ENCODE measurements around the gene MXD4.
"Not testable (repeated sequence)": the region's sequence is repeated elsewhere in the genome, so short reads cannot be mapped to it uniquely, and the experiment has no call there.

MXD4 gene

DNA sequence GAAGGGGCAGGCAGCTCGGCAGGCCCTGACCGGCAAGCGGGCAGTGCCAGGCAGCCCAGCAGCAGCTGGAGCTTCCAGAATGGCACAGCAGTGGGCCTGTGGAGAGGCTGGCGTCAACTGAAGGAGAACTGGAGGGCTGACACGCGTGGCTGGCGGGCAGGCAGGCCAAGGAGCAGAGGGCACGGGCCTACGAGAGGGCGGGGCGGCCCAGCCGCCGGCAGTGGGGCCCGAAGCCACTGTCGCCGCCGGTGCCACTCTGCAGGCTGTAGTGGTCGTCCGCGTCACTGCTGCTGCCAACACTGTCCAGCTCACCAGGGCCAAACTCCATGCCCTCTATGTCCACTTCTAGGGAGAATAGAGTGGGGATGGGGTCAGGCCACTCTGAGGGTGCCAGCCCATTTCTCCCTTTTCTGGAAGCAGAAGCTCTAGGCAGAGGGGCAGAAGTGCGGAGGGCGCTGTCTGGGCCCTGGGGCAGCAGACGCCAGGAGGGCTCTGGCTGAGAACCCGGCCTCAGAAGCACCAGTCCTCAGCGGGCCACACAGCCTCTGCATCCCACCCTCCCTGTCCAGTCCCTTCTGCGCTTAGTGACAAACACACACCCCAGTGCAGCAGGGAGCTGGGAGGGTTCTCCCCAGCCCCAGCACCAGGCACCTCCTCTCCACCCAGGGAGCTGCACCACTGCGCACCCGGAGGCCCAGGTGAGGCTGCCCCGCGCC lies 11.4 kb downstream of the MXD4 start:
- no peak for DNase-seq (ENCODE audit: low read depth, low spot score)

- DNase-seq (ENCODE audit: low read depth, low spot score), result no peak
Observed at GRCh38 chr4:2249526-2250356, 12.2 kb downstream of the MXD4 start.

GRCh38 chr4:2248821-2249261 lies 13.1 kb downstream of the MXD4 start:
- no peak for DNase-seq (ENCODE audit: low read depth, low spot score)

GRCh38 chr4:2248044-2248780 lies 13.7 kb downstream of the MXD4 start:
- DNase-seq (ENCODE audit: low read depth, low spot score), result no peak

DNA sequence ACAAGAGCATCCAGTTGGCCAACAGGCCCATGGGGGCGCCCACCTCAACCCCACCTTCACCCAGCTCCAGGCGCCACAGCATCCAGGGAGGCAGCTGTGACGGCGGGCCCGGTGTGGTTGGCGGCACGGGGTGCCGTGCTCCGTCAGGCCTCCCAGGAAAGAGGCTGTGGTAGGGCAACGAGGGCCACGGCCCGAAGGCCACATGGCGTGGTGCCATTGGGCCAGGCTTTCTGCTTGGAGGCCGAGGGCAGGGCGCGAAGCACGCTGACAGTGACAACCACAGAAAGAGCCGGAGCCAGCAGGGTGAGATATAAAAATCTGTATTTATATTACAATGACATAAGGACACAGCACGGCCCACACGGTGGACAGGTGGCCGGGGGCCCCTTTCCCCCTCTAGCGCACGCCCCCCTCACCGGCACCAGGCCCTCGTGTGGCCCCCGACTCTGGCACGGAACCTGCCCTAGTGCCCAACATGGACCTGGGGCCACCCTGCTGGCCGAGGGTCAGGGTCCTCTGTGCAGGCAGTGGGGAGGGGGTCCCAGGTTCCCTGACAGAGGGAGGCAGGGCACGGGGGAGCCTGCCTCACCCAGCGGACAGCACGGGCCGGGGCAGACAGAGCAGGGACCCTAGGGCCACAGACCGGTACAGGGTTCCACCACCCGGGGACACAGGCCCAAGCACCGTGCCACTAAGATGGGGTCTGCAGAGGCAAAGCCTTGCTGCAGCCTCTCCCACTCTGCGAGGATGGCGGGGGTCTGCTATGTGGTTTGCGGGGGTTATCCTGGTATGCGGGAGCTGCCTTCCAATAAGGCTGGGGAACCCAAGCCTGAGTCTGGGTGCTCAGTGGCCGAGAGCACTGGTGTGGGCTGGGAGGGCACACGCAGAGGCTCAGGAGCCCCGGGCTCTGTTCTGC lies 14.5 kb downstream of the MXD4 start:
- DNase-seq (ENCODE audit: low read depth, low spot score), result no peak

- no peak for DNase-seq (ENCODE audit: low read depth, low spot score)
Observed at GRCh38 chr4:2246384-2247127, 15.4 kb downstream of the MXD4 start.

- DNase-seq (ENCODE audit: low read depth, low spot score), result no peak
Observed at GRCh38 chr4:2245787-2246275, 16.1 kb downstream of the MXD4 start.

DNA sequence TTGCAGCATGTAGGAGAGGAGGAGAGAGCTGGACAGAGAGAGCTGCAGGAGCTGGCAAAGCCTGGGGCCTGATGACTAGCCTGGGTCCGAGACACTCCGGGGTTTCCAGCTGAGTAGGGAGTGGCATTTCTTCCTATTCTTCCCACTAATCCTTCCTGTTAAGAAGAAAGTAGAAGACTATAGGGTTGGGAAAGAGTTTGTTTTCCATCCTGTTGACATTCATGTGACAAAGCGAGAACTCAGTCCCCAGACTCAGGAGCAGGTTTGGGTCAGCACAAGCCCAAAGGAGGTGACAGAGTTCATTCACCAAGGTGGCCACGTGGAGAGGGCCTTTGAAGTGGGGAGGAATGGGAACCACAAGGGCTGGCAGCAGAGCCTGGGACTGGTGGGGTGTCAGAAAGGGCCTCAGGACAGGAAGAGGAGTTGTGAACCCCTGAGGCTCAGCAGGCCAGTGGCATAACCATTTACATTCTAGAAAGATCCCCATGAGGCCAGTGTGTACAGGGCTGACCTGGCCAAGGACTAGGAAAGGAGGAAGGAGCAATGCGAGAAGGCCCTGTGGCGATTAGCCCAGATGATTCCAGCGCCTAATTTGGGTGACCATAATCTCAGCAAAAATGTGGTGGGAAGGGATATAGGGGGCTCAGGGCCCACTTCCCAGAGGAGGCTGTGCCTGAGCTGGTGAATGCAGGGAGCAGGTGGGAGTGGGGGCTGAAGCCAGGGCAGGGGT lies 16.7 kb downstream of the MXD4 start:
- DNase-seq (ENCODE audit: low read depth, low spot score), result no peak

DNA sequence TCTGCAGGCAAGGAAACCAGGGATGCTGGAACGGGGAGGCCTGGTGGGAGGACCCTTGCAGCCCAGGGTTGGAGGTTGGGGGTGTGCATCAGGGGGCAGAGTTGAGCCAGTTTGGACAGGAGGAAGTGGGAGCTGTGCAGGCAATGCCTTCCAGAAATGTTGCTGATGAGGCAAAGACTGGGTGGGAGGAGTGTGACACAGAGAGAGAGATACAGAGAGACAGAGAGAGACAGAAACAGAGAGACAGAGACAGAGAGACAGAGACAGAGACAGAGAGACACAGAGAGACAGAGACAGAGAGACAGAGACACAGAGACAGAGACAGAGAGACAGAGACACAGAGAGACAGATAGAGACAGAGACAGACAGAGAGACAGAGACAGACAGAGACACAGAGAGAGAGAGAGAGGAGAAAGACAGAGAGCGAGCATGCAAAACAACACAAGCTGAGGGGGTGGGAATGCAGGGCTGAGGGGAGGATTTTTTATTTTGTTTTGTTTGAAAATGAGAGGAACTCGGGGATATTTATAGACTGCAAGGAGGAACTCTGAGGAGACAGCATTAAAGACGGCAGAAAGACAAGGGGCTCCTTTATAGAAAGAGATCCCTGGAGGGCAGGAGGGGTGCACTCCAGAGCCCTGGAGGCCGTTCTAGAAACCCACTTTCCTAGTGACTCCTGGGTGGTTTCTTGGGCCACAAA lies 18.1 kb downstream of the MXD4 start:
- no peak for DNase-seq (ENCODE audit: low read depth, low spot score)

GRCh38 chr4:2241410-2242353 lies 20.2 kb downstream of the MXD4 start, which contains the start of the genes HAUS3 and POLN:
Gene HAUS3, minus strand, starts transcription at chr4:2242121. Its CDS starts 1,175 bp downstream, at chr4:2240946.
Gene POLN, minus strand, starts transcription at chr4:2242121. Its CDS starts 12,890 bp downstream, at chr4:2229231.
- no peak for DNase-seq (ENCODE audit: low read depth, low spot score)

- DNase-seq (ENCODE audit: low read depth, low spot score), result no peak
Observed at GRCh38 chr4:2241003-2241402, 20.9 kb downstream of the MXD4 start.

- DNase-seq (ENCODE audit: low read depth, low spot score), result no peak
Observed at GRCh38 chr4:2236944-2237666, 24.8 kb downstream of the MXD4 start.

GRCh38 chr4:2231082-2231481 lies 30.8 kb downstream of the MXD4 start:
- no peak for DNase-seq (ENCODE audit: low read depth, low spot score)

DNA sequence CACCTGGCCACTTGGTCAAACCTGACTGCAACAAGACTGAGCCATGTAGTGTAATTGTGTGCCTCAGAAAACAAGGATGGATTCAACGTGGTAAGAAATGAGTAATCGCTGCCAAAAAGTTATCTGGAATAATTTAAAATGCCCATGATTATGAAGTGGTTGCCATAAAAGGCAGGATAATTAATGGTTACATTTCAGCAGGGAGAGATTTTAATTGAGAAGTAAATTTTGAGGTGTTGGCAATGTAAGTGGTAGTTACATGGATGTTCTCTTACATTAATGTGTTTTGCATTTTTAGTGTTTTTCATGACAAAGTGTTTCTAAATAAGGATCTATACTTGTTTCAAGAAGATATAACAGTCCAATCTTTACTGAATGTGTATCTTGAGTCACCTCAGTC lies 35.6 kb downstream of the MXD4 start:
- no peak for DNase-seq (ENCODE audit: low read depth, low spot score)

GRCh38 chr4:2222838-2223237 lies 39.1 kb downstream of the MXD4 start:
- no peak for DNase-seq (ENCODE audit: low read depth, low spot score)

DNA sequence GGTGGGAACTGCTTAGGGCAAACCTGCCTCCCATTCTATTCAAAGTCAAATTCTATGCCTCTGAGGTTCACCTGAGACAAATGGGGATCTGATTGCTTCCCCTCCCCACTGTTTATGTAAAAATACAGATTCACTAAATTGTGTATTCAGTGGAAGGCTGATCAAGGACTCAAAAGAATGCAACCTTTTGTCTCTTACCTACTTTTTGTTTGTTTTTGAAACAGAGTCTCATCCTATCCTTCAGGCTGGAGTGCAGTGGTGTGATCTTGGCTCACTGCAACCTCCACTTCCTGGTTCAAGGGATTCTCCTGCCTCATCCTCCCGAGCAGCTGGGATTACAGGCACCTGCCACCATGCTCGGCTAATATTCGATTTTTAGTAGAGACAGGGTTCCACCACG lies 40.5 kb downstream of the MXD4 start:
- not testable (repeated sequence) for DNase-seq (ENCODE audit: low read depth, low spot score)

DNA sequence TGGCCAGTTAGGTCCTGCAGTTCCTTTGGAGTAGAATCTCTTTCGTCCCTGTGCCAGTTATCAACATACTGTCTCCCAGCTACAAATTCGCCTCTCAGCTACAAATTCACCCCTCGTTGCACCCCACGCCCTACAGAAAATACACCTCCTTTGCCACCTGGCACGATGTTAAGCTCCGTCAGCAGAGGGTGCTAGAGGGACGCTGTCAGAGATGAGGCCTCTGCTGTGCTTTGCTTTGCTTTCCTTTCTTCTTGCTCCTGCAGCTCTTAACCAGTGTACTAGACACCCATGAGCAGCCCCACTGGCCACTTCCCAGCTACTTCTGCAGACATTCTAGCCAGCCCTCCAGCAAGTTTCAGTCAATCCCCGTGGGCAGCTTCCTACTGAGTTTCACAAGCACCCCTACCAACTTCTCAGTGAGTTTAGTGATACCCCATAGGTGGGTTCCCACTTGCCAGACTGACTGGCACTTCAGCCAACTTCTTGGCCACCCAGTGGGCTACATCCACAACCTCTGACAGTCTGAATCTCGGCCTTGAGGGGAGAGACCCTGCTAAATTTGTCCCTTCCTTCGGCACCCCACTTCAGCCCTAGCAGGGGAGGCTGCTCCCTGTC lies 41.8 kb downstream of the MXD4 start:
- DNase-seq (ENCODE audit: low read depth, low spot score), result no peak
